GM18519 (cell line): Measurements from ENCODE around the gene SASH1.

ENCODE experiments used
- ATAC-seq: cut with Tn5 transposase; IDR thresholded peaks from one replicate; pipeline ENCODE4 v1.9.1; 2021; ENCODE audit warnings: mild to moderate bottlenecking, moderate library complexity; ENCODE audit not compliant: unreplicated experiment, low FRiP score

The SASH1 gene

DNA sequence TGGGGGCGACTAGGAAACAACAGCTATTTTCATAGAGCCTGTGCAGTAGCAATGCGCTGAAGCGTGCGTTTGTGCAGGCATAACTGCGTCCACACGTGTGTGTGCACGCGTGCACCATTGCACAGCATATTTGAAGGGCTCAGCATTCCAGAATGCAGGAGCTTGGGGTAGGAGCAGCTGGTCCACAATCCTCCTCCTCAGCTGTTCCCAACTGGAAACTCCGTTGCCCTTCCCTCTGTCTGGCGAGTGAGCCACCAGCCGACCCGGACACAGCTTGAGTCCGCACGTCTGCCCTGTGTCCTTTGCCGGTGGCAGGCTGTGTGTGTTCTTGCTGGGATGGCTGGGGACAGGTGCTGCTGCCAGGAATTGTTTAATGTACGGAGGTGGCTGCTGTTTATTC is 110.2 kb downstream of the SASH1 start:
- no peak for ATAC-seq

DNA sequence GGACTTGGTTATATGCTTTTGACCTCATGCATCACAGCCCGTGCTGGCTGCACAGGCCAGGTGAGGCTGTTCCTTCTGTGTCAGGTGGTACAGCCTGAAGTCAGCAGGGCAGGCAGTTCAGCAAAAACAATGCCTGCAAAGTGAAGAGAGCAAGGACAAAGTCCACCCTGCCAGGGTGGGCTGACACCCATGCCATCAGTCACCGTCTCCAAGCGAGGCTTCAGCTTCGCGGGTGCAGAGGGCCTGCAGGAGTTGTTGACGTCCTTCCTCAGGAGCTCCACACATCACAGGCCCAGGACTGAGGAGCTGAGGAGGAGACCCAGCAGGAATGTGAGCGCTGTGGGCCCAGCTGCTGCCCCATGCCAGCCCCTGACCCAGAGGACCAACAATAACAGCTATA is 111.3 kb downstream of the SASH1 start:
- no peak for ATAC-seq

DNA sequence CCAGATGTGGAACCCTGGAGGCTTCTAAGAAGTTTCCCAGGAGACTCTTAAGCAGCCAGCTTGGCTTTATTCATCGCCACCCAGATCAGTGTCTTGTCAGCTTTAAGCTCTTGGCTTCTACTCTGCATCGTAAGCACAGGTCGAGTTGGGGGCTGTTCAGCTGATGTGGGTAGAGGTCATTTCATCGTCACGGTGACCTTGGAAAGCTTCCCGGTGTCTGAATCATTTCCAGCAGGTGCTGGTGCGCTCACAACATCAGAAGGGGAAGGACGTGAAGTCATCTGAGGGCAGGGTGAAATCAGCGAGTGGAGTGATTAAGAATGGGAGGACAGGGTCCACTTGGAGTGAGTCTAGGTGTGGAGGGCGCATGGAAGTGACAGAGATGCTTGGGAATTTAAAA is 112.6 kb downstream of the SASH1 start:
- ATAC-seq = no peak

DNA sequence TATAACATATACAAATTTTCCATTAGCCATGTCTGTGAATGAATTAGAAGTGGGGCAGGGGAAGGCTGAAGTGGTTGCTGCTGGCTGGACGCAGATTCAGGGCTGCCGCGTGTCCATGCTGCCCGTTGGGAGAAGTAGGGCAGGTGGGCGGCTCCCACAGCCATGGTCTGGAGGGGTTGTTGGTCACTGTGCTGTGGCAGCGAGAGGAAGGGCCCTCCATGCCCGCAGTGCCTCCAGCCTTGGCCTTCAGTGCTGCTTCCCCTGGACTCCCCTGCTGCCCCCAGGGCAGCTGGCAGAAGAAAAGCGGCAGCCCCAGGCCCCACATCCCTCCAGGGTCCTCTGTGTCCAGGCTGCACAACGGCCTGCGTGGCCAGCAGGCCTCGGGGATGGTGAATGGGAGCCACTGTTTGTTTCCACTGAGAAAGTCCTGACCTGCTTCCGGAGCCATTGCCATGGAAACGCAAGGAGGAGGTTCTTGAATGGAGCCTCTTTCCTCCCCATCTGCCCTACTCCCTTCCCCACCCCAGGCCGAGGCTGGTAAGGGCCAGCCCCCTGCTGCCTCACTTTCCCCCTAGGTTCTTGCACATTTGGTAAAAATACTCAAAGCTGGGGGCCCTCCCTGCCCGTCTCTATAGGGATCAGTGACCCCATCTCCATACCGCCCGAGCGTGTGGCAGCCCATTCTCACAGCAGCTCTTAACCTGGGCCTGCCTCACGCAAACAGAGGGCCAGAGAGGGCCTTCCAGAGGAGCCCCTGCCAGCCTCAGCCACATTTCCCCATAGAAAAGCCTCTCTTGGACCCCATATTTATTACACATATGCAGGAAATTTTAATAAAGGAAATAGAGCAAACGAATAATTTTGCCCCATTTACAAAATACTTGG is 113.3 kb downstream of the SASH1 start:
- ATAC-seq = no peak

DNA sequence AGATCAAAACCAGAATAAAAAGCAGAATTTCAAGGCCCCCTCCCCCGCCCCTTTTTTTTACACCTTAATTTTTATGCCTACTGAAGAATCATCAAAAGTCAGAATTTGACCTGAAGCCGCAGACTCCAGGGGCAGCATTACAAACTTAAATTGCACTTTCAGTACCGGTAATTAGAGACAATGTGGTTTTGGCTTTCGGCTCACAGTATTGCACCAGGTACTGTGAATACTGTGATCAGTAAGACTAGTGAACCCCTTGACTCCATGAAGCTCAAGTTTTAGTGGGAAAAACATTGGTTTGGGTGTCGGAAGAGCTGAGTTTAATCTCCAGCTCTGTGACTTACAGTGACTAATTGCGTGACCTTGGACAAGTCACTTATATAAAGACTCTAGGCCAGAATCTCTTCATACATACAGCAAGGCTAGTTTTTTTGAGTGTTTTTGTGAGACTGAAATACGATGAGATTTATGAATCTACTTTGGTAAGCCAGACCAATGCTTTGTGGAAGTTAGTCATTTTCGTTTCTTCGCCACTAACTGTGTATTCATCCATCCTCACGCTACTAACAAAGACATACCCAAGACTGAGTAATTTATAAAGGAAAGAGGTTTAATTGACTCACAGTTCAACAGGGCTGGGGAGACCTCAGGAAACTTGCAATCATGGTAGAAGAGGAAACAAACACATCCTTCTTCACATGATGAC is 114.7 kb downstream of the SASH1 start:
- ATAC-seq = no peak

DNA sequence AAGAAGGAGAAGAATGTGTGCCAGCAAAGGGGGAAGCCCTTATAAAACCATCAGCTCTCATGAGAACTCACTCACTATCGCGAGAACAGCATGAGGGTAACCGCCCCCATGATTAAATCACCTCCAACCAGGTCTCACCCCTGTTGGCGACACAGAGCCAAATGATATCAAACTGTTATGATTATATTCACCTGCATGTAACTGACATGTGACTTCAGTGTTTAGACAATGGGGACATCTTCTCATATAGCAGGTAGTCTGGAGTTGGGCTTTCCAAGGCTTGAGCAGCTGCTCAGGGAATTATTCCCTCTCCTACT is 115.2 kb downstream of the SASH1 start:
- ATAC-seq = no peak

DNA sequence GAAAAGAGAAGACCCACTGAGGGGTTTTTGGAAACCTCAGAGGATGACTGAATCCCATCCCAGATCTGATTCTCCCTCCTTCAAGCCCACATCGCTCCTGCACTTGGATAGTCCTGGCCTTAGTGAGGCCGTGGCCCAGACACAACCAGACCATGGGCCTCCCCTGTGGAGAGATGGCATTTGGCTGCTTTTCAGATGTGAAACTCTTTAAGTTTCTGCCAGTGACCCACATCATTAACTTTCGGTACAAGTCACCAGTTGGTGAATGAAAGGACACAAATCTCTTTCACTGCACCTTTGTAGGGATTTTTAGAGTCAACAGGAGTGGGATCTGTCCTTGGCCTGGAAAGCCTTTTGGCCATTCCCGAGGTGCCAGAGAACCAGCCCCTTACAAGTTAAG is 116.6 kb downstream of the SASH1 start:
- no peak for ATAC-seq

DNA sequence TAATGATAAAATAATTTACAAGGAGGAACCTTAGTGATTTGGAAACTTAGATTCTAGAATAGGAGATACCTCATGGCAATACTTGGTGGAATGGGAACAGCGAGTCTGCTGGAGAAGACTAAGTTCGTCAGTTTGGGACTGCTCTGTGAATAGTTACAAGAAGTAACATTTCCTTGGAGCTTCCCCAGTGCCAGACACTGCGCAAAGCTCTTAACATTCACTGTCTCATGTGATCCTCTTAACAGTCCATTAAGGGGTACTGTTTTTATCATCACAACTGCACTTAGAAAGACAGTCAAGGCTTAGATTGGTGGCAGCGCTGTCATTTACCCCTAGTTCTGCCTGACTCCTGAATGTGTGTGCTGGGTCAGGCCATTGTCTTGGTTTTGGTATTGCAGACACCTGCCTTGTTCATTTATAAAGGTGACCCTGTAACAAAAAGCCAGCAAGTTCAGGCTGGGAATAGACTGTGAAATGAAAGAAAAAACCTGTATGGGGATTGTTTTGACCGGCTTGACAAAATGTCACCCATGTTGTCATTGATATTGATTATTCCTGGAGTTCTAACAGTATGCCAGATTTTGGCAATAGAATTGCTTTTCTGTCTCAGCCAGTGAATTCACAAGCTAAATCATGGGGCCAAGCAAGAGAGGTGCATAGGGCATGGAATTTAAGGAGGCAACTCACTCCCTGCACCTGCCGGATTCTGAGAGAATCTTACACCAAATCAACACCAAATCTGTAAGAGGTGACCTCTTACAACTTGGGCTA is 118.4 kb downstream of the SASH1 start:
- ATAC-seq = no peak

DNA sequence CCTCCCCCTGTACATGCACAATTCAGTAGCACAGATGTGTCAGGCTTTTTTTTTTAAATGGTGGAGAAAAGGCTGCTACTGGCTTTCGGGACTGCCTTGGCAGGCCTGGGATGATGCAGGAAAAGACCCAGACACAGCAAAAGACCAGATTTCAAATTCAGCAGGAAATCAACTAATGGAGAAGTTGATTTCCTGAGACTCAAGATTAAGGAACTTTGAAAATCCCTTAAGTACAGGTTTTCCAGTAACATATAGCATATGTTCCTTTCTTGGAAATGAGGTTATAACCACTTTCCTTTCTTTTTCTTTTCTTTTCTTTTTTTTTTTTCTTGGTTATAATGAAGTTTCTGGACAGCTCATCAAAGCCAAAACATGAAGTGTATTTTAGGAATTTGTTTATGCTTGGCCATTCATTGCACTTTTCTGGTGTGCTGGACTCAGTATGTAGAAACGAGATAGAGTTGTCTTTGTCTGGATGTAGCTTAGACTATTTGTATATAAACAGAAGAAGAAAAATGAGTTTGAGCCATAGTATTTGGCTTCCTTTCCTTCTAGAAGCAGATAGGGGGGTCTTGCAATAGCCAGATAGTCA is 119.4 kb downstream of the SASH1 start:
- no peak for ATAC-seq

DNA sequence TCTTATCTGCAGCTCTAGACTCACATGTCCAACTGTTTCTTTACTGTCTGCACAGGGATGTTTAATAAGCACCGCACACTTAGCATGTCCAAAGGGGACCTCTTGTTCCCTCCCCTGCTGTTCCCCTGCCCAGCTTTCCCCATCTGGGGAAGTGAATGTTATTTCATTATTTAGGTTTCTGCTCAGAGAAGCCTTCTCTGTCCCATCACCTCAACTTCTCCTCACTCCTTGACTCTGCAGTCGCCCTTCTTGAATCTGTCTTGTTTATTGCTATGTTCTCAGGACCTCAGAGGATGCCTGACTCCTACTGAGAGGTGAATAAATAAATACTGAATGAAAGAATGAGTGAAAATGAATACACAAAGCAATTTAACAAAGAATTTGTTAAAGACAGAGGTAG is 121.0 kb downstream of the SASH1 start:
- ATAC-seq = no peak

DNA sequence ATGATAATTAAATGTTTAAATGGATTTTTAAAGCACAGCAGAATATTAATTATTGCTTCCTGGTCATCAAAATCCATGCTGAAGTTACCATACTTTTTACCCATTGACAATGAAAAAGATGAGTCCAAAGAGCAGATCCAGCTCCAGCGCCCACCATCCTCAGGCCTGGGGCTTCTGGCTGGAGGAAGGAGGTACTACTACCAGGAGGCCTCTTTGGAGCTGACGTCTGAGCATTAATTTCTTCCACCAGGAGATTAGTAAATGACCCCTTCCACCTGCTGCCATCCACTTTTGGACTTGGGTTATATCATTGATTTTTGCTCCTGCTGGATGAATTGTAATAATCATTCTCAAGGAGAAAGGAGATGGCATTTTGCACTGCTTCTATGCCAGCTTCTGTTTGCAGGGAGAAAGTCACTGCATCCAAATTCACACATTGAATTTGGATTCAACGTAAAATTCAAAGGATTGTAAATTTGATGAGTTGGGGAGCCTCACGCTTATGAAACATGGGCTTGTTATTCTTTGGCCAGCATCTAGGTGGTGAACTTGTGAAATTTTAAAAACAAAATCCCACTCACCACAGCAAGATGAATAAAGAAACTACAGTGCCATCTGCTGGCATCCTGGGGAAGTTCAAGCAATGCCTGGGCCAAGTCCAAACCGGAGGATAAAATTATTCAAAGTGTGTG is 121.8 kb downstream of the SASH1 start:
- peak; percentile 85 for ATAC-seq

DNA sequence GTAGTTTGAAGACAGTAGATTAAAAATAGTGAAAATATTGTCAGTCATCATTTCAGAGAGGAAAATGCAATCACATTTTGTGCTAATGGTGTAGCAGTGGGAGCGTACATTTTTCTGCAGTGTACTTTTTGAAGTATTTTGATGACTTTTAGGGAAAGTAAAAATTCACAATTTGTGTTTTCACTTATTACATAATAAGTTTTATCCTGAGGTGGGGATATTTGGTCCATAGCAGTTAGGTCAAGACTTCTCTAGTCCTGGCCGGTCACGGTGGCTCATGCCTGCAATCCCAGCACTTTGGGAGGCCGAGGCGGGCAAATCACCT is 122.3 kb downstream of the SASH1 start:
- no peak for ATAC-seq

DNA sequence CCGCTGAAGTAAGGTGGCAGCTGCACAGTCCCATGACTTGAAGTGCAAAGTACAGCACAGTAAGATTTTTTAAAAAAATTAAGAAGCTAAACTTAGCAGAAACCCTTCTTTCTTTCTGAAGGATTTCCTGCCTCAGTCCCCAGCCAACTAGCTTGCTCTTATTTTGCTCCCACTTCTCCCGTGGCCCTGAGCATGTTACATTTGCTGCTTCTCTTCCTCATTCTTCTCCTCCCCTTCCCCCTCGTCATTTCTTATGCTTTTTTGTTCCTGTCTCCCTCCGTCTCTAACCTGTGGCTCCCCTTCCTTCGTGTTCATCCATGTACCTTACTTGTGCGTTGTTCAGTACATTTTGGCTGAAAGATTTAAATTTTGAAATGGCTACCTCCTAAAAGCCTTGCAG is 123.0 kb downstream of the SASH1 start:
- no peak for ATAC-seq

DNA sequence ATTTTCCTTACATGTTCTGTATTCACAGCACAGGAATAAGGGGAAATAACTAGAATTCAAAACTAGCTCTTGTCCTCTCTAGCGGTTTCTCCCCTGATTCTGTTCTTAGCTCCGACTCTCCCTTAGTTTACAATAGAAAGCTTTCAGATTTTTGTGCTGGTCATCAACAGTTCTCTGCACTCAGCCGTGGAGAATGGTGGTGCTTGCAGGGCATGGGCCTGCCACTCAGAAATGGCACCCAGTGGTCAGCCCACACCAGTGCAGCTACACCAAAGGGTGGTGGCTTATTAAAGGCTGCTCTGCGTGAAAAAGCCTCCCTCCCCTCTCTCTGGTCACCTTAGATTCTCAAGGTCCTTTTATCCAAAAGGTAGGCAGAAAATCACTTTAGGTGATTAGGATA is 123.5 kb downstream of the SASH1 start:
- no peak for ATAC-seq

DNA sequence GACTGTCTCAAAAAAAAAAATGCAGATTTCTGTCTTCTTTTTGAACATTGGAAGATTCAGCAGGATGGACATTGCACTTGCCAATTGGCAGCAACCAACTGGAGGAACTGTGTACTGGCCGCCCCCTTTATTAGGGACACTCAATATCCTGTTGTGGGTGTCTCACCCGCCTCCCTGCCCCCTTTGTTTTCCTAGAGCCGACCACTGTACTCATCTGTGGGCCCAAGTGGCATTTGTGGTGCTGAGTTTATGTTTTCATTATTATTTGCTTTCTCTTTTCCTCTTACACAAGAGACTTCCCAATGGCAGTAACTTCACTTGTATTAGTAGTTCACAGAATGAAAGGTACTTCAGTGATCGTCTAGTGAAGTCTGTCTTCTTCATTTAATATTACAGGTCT is 125.3 kb downstream of the SASH1 start:
- ATAC-seq = no peak

DNA sequence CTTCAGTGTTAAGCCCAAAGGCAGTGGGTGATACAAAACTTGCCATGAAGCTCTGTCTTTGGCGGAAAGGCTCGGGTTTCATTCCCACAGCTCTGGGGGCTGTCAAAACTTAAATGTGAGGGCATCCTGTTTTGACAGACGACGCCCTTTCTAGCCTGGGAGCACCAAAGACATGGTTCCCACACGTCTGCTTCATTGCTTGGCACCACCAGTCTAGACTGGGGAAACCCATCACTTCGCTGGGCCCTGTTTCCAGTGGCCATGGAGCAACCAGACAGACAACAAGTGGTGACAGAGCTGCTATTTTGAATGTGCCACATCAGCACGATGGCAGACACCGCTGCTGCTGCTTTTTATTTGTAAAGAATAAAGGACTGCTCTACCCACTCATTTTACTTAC is 127.5 kb downstream of the SASH1 start:
- ATAC-seq = no peak

DNA sequence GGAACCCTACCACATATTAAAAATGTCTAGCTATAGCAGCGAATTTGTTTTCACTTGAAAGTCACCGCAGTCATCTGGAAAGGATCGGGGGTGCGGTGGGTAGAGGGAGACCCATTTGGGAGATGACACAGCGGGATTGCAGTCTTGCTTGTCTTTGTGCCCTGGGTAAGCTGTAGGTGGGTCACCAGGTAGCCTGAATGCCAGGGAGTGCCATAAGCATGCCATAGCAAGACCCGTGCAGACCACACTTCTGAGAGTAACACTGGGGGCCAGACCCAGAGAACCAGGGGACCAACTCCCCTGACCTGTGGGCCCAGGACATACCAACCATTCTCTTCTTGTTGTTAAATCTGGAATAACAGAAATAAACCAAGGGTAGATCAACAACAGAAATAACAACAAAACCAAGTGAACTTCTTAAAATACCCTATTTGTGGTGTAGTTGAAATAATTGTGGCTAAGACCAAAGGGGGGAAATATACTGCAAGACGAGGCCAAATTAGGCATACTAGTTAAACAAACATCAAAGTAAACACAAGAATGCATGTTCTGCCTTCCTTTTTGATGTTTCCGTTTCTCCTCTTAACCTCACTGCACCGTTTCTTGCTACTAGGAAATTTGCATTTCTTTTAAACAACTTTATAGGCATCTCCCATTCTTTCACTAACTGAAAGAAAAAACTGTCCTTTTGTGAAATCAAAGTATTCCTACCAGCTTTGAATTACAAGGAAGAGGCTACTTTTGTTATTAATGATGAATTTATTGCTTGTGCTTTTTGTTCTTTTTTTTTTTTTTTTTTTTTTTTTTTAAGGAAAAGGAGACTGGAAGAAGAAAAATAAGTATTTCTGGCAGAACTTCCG is 128.2 kb downstream of the SASH1 start:
- no peak for ATAC-seq

DNA sequence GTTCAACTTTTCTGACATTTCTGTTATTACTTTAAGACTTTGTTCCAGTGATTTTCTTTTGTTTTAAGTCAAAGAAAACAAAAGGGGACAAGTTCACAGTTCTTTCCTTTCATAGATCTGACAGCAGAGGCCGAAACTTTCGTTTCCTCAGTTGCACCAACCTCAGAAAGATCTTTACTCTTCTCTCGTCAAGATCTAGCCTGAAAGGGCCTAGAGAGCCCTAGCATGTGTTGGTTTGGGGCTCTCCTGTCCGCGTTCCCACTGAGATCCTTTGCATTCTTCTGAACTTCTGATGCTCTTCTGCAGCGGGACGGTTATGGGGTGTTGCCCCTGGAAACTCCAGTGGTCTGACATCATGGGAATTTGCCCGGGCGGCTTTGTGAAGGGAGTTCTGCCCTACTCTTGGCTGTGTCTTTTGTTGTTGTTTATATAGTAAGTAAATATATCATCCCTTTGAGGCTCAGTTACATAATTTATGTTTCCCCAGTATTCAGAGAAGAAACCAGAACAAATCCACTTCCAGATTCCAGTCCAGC is 129.1 kb downstream of the SASH1 start:
- ATAC-seq = no peak
